HG03460 (cell line): ENCODE measurements around the gene NUDC.

Source experiments
- ATAC-seq: cut with Tn5 transposase; IDR thresholded peaks from one replicate; pipeline ENCODE4 v1.9.1; 2021; ENCODE audit not compliant: unreplicated experiment

Gene NUDC

DNA sequence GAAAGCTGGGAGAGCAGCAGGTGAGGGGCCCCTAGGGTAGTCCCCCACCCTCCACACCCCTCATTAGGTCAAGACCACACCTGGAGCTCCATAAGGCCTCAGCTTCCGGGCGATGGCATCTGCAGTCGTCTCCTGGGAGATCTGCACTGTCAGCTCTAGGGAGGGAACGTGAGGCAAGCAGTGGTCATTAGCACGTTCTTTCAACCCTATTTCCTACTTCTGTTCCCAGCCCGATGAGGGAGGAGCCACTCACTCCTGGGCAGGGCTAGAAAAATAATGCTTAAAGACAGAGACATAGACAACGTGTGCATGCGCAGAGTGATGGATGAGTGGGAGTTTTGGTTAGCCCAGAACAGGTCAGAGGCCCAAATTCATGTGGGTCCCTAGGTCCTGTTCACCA is 29.1 kb downstream of the NUDC start:
- no peak for ATAC-seq

DNA sequence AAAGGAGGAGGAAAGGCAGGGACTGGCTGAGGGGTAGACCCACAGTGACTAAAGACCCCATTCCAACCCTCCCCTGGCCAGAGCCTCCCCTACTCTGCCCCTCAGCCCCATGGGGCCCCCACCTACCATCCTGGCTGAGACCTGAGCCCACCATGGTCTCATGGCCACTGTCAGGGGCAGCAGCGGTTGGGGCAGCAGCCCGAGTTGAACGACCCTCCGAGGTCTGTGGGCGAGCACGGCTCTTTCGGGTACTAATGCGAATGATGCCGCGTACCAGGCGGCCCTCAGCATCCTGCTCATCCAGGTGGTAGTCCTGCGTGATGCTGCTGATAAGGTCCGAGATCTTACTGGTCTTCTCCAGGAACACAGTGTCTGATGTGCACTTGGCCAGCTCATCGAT is 29.7 kb downstream of the NUDC start:
- no peak for ATAC-seq

DNA sequence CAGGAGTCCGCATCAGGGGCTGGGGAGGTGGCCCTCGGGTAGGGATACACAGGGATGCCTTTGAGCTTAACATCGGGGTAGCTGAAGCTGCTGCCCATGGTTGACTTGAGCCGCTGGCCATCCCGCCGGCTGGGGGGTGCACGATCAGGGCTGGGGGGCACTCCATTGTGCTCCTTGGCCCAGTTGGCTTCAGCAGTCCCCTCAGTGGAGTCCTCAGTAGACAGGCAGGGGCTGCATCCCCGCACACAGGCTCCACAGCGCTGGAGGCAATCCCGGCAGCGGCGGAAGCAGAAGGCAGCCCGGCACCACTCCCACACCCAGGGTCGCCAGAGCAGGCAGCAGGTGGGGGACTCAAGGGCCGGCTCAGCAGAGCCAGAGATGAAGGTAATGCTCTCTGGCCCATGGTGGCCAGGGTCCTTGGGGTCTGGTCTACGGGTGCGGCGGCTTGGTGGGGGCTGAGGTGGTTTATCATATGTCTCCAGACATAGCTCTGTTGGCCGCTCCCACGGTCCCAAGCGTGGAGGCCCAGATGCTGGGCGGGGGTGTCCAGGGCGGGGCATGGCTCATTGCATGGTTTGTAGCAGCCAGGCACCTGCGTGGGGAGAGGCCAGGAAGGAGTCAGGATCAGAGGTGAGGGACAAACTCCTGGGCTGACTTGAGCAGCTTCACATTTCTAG is 30.4 kb downstream of the NUDC start:
- ATAC-seq = no peak

GRCh38 chr1:26953374-26953773 is 31.8 kb downstream of the NUDC start:
- ATAC-seq = no peak

DNA sequence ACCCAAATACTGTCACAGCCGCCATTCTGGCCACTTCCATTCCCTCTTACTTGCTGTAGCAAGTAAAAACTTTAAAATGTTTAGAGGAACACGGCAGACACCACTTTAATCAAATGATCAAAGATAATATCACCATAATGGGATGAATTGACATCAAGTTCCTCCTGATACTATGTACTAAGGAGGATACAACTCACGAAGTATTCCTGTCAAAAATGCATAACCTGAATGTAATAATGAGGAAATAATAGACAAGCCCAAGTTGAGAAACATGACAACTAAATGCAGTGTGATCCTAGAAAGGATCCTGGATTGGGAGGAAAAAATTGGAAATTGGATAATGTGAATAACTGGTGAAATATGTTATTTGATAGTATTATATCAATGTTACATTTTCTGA is 34.8 kb downstream of the NUDC start:
- no peak for ATAC-seq

DNA sequence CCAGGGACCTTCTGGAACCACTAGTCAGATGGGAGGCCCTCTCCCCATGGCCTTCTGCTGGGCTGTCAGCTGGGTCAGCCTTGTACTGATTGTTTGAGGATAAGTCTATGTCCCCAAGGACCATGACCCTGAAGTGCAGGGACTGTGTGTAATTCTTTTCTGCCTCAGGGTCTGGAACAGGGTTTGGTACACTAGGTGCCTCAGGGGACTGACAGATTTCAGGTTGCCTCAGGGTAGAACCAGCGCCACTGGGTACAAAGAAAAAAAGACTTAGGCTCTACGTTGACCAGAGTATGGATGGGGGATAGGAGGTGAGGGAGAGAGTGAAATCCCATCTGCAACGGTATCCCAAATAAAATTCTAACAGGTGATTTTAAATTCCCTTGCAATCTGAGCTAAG is 35.8 kb downstream of the NUDC start:
- no peak for ATAC-seq

- no peak for ATAC-seq
These were observed 37.7 kb downstream of the NUDC start for GRCh38 chr1:26959270-26959669.

DNA sequence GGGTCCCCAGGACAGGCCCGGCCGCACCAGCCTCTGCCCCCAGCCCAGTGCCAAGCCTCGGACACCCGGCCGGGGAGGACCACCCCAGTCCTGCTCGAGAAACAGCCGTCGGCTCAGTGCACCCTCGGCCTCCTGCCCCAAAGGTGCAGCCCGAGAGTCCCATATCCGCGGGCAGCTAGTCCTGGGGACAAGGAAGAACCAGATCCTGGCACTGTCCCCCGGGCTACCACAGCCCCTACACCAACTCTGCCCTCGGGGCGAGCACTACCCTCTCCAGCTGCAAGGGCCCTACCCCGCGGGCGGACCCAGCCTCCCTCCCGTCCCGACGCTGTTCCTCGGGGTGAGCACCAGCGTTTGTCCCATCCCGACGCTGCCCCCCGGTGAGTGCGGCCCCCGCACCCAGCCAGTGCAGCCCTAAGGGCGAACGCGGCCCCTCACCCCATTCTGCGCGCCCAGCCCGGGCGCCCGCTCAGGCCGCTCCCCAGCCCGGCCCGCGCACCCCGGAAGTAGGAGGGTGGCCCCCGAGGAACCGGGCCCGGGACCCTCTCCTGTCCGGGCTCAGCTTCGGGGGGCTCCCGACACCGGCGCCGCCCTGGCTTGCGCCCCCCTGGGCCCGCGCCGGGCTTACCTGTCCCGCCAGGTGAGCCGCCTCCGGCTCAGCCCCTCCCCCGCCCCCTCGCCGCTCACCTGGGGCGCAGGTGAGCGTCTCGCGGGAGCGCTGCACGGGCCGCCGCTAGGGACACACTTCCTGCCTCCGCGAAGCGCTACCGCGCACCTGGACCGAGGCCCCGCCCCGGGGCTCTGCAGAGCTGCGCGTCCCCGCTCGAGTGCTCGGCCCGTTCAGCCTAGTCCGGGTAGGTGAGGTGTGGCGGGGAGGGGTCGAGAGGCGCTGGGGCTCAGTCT is 38.4 kb downstream of the NUDC start, which contains the start of gene KDF1:
TSS of gene KDF1 (minus strand) at position 747 of the 903 bp plus-strand sequence. CDS start 8,088 bp downstream, outside the sequence.
- ATAC-seq = no peak

DNA sequence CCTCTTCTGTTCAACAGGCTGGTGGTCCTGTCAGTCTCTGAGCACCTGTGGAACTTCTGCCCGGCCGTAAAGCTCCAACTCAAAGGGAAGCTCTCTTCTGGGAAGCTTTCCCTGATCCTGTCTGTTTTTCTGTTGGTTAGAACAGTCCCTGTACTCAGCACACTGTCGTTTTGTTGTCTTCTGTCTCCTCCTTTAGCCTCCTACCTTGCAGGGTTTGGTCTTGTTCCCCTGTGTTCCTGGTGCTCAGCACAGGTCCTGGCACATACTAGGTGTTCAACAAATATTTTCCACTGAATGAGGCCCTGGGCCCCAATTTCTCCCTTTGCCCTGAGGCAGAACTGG is 39.1 kb downstream of the NUDC start:
- ATAC-seq = no peak

- ATAC-seq = no peak
These were observed 40.3 kb downstream of the NUDC start for GRCh38 chr1:26961826-26962225.

- no peak for ATAC-seq
These were observed 43.7 kb downstream of the NUDC start for GRCh38 chr1:26965213-26965612.

GRCh38 chr1:26965628-26966027 is 44.1 kb downstream of the NUDC start:
- ATAC-seq = no peak

GRCh38 chr1:26970810-26971209 is 49.3 kb downstream of the NUDC start:
- no peak for ATAC-seq

- ATAC-seq = no peak
These were observed 50.0 kb downstream of the NUDC start for GRCh38 chr1:26971590-26971989.

DNA sequence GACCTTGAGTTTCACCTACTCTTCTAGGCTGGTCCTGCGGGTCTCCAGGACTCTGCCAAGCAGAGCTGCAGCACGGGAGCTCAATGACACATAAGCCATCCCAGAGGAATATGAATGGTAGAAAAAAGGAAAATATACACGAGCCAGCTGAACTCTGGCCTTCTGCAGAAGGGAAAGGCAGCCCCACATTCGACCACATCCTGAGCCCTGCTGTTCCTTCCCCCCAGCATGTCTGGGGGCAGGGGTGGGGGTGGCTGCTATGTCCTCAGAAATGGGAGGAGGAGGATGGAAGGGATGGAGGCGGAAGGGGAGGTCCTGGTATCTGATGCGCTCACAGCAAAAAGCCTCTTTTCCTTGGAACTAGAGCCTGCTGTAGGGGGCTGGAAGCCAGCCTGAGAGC is 50.8 kb downstream of the NUDC start:
- ATAC-seq = no peak

- no peak for ATAC-seq
These were observed 51.3 kb downstream of the NUDC start for GRCh38 chr1:26972821-26973220.

- ATAC-seq = no peak
These were observed 55.3 kb downstream of the NUDC start for GRCh38 chr1:26976621-26977510.

- ATAC-seq = no peak
These were observed 57.4 kb downstream of the NUDC start for GRCh38 chr1:26978901-26979300.

GRCh38 chr1:26981146-26981846 is 59.8 kb downstream of the NUDC start:
- ATAC-seq = no peak

GRCh38 chr1:26983863-26984262 is 62.3 kb downstream of the NUDC start:
- ATAC-seq = no peak

GRCh38 chr1:26984291-26984690 is 62.7 kb downstream of the NUDC start:
- no peak for ATAC-seq
